ENCODE results near the gene DPEP2.

DNA sequence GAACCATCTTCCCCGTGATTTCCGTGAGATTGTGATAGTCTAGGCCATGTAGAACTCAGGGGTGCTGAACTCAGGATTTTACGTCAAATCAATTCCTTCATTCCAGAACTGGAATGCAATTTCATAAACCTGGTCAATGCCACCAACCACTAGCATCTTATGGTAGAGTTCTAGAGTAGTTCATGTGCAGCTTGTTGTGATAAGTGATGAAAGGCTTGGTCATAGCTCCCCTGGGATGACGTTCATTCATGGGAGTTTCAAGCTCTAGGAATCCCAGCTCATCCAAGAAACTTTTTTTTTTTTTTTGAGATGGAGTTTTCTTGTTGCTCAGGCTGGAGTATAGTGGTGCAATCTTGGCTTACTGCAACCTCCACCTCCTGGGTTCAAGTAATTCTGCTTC, 3.7 kb upstream of the DPEP2 start:
- TF ChIP-seq POLR2AphosphoS5 (IDR thresholded peaks at IDR 0.05; ENCODE audit: low read depth, low read length) (no peak), TAF1 (IDR thresholded peaks at IDR 0.05; ENCODE audit: borderline replicate concordance, insufficient read depth, low read length) (no peak), SIN3A (IDR thresholded peaks at IDR 0.05; ENCODE audit: borderline replicate concordance, insufficient read depth, low read length) (no peak)
- TF ChIP-seq, protein P1, sequence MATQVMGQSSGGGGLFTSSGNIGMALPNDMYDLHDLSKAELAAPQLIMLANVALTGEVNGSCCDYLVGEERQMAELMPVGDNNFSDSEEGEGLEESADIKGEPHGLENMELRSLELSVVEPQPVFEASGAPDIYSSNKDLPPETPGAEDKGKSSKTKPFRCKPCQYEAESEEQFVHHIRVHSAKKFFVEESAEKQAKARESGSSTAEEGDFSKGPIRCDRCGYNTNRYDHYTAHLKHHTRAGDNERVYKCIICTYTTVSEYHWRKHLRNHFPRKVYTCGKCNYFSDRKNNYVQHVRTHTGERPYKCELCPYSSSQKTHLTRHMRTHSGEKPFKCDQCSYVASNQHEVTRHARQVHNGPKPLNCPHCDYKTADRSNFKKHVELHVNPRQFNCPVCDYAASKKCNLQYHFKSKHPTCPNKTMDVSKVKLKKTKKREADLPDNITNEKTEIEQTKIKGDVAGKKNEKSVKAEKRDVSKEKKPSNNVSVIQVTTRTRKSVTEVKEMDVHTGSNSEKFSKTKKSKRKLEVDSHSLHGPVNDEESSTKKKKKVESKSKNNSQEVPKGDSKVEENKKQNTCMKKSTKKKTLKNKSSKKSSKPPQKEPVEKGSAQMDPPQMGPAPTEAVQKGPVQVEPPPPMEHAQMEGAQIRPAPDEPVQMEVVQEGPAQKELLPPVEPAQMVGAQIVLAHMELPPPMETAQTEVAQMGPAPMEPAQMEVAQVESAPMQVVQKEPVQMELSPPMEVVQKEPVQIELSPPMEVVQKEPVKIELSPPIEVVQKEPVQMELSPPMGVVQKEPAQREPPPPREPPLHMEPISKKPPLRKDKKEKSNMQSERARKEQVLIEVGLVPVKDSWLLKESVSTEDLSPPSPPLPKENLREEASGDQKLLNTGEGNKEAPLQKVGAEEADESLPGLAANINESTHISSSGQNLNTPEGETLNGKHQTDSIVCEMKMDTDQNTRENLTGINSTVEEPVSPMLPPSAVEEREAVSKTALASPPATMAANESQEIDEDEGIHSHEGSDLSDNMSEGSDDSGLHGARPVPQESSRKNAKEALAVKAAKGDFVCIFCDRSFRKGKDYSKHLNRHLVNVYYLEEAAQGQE (IDR thresholded peaks at IDR 0.05; ENCODE audit: insufficient read depth in 1 of 2, low read depth in 2 of 2, low read length in 2 of 2), result no peak

All from PFSK-1 (cell line).